Inferior parietal cortex (tissue), 1 donor: Measurements from ENCODE around the gene GIT1.

Experiments
- DNase-seq: peaks from one replicate; pipeline ENCODE4 v3.0.0-alpha.2; 2016; ENCODE audit errors: extremely low spot score

Gene GIT1

GRCh38 chr17:29579866-29580771 lies 9.3 kb downstream of the GIT1 start:
- peak; percentile 94 for DNase-seq

- DNase-seq: no peak
Observed at GRCh38 chr17:29578626-29579485, 10.6 kb downstream of the GIT1 start.

DNA sequence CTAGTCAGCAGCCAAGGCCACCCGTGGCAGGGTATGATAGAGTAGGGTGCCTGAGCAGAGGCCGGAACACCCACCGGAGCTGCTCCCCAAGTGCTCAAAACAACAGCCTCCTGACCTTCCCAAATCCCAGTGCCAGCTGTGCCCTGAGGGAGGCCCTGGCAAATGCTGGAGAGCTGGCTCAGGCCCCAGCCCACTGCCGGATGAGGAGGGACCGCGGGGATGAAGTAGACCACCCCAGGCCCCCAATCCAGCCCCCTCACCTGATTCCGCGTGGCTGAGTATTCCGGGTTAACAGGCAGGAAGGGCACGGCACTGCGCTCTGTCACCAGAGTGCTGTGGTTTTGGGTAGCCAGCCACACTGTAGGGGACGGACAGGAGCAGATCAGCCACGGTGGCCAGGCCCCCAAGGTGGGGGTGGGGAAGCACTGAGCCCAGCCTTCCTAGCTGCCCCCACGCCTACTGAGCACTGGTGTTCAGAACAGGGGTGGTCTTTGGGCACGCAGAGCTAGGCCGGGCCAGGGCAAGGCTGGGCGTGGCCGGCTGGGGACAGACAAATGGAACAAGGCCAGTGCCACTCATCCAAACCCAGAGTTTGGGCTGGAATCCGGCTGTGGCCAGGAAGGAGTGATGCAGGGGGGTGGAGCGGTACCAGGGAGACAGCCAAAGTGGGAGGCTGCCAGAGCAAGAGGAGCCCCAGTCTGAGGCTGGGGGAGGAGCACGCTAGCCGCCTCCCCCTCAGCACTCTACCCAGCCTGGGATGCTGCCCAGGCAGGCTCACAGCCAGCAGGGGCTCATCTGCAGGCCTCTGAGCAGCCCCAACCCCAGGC lies 11.8 kb downstream of the GIT1 start:
- DNase-seq: no peak

DNA sequence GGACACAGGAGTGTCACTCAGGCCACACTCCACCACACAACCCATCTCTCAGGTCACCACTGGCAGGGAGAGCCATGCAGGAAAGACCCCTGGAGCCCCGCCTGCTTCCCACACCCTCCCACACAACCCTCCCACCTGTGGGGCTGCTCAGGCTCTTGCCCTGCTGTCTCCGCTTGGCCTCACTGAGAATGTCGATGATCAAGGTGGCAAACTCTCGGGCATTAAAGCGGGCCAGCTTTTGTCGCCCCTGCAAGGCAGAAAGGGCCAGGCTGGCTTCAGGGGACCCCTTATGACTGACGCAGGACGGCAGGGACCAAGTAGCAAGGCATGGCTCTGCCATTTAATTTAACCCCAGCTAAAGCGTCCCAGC lies 12.5 kb downstream of the GIT1 start:
- no peak for DNase-seq

- no peak for DNase-seq
Observed at GRCh38 chr17:29576214-29577000, 13.0 kb downstream of the GIT1 start.

- DNase-seq: no peak
Observed at GRCh38 chr17:29575511-29576213, 13.8 kb downstream of the GIT1 start.

GRCh38 chr17:29574732-29575510 lies 14.5 kb downstream of the GIT1 start:
- no peak for DNase-seq

GRCh38 chr17:29573871-29574731 lies 15.3 kb downstream of the GIT1 start:
- DNase-seq: no peak

GRCh38 chr17:29573558-29573869 lies 15.9 kb downstream of the GIT1 start:
- DNase-seq: no peak

DNA sequence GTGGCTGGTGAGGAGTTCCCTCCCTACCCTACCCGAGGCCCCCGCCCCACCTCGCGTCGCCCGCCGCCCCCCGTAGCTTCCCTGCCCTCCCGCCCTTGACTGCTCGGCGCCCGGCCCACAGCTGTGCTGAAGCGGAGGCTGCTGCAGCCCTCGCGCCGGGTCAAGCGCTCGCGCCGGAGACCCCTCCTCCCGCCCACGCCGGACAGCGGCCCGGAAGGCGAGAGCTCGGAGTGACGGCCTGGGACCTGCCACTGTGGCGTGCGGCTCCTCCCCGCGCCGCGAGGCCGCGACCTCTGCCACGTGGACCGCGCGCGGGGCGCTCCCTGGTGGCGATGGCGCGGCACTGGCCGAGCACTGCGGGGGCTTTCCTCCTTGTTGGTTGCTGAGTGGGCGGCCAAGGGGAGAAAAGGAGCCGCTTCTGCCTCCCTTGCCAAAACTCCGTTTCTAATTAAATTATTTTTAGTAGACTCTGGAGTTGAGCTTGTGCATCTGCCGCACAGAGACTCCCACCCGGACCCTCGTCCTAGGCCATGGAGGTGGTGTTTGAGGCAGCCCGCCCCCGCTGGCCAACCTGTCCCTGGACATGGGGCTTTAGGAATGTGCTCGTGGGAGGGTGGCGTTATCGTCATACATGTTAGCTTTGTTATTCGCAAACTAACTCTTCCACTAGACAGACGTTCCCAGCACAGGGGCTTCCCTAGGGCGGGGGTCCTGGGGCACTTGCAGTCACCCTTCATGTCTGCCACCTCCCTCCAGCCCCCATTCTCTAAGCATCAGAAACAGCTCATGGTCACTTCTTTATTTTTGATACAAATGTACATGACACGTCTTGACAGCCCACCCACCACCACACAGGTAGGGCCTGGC lies 16.5 kb downstream of the GIT1 start:
- DNase-seq: peak; percentile 62

- DNase-seq: no peak
Observed at GRCh38 chr17:29571883-29572681, 17.4 kb downstream of the GIT1 start.

GRCh38 chr17:29571486-29571882 lies 18.0 kb downstream of the GIT1 start:
- DNase-seq: no peak

- no peak for DNase-seq
Observed at GRCh38 chr17:29570521-29570920, 18.9 kb downstream of the GIT1 start.

GRCh38 chr17:29569245-29569950 lies 20.1 kb downstream of the GIT1 start:
- DNase-seq: no peak

GRCh38 chr17:29568331-29569244 lies 20.9 kb downstream of the GIT1 start, which contains the start of gene TP53I13:
Gene TP53I13, plus strand, starts transcription at chr17:29568701. Its CDS starts 58 bp downstream, at chr17:29568759.
- DNase-seq: peak; percentile 61
